HepG2 (cell line): ENCODE results near the gene LRSAM1. TPM values are rescaled to one million over a fixed set of nuclear protein-coding genes. Genes with fewer than 3 reads are reported as not detected.
A peak's percentile ranks its signal among the peaks of the same experiment; 100 is the strongest.

Experiments
- CHCHD3 ChIP-seq: sonication (generic); formaldehyde crosslinking; IDR thresholded peaks from 2 replicates; pipeline ENCODE4 v1.8.0; 2022; ENCODE audit warnings: mild to moderate bottlenecking, missing genetic modification reagents, moderate library complexity
- FOXA1 ChIP-seq, 2 experiments: fragments of 450-650 bp in 1 of 2; sonication (generic) in 1 of 2; formaldehyde crosslinking in 1 of 2; IDR thresholded peaks; 2 replicates each; pipeline versions ENCODE4 v1.4.0 to v1.6.1; 2016 to 2020; ENCODE audit warnings: missing genetic modification reagents in 1 of 2
- FOXP1 ChIP-seq, 2 experiments: fragments of 450-650 bp in 1 of 2; IDR thresholded peaks; 2 replicates each; pipeline ENCODE4 v1.6.1; 2017 to 2018; ENCODE audit warnings: antibody characterized with exemption in 1 of 2
- JDP2 ChIP-seq: sonication (generic); formaldehyde crosslinking; IDR thresholded peaks from 2 replicates; pipeline ENCODE4 v1.8.1; 2022; ENCODE audit warnings: missing genetic modification reagents, borderline replicate concordance
- KLF12 ChIP-seq: sonication (generic); formaldehyde crosslinking; IDR thresholded peaks from 2 replicates; pipeline ENCODE4 v1.4.0; 2020; ENCODE audit warnings: missing genetic modification reagents, borderline replicate concordance
- NAIF1 ChIP-seq: sonication (generic); formaldehyde crosslinking; IDR thresholded peaks from 2 replicates; pipeline ENCODE4 v1.5.0; 2020; ENCODE audit warnings: mild to moderate bottlenecking, missing genetic modification reagents, borderline replicate concordance
- SIN3B ChIP-seq: fragments of 150-350 bp; IDR thresholded peaks from 2 replicates; pipeline ENCODE4 v1.6.1; 2014; ENCODE audit warnings: low read length
- TEAD2 ChIP-seq: sonication (generic); formaldehyde crosslinking; IDR thresholded peaks from 2 replicates; pipeline ENCODE4 v1.9.0; 2021; ENCODE audit warnings: missing genetic modification reagents
- ZNF138 ChIP-seq: sonication (generic); formaldehyde crosslinking; IDR thresholded peaks from 2 replicates; pipeline ENCODE4 v1.5.0; 2020; ENCODE audit warnings: mild to moderate bottlenecking, low read depth, missing genetic modification reagents
- ZNF142 ChIP-seq: sonication (generic); formaldehyde crosslinking; IDR thresholded peaks from 2 replicates; pipeline ENCODE4 v1.4.0; 2020; ENCODE audit warnings: missing genetic modification reagents
- ZNF30 ChIP-seq: sonication (generic); formaldehyde crosslinking; IDR thresholded peaks from 2 replicates; pipeline ENCODE4 v1.5.0; 2020; ENCODE audit warnings: mild to moderate bottlenecking, missing genetic modification reagents
- ZNF329 ChIP-seq: sonication (generic); formaldehyde crosslinking; IDR thresholded peaks from 2 replicates; pipeline ENCODE4 v1.9.0; 2021; ENCODE audit warnings: low read depth, mild to moderate bottlenecking, missing genetic modification reagents
- polyA plus RNA-seq, 8 experiments: library from polyadenylated mRNA; depleted of rRNA in 3 of 8; stranded (reverse) in 7 of 8; unstranded in 1 of 8; fragments of >200 nt; fragmentation: Illumina TruSeq in 4 of 8; extraction: Trizol in 4 of 8; gene quantifications; 2 replicates each; pipeline versions ENCODE4 v1.2.1 to v1.2.3, GENCODE V29; 2011 to 2016; ENCODE audit warnings: low read depth in 4 of 8, missing spikeins in 1 of 8, mixed read lengths in 1 of 8; ENCODE audit not compliant: insufficient read depth in 1 of 8
- total RNA-seq, 5 experiments: library from RNA; depleted of rRNA; stranded (reverse); fragments of >200 nt; fragmentation: Illumina TruSeq; extraction: Trizol; gene quantifications; 2 replicates each; pipeline ENCODE4 v1.2.3, GENCODE V29; 2016; ENCODE audit warnings: low read depth in 1 of 5
- TF ChIP-seq, protein P1 (sequence below), 2 experiments: sonication (generic) in 1 of 2; formaldehyde crosslinking in 1 of 2; IDR thresholded peaks; 2 replicates each; pipeline versions ENCODE4 v1.6.1 to v1.9.0; 2014 to 2022; ENCODE audit warnings: antibody characterized with exemption in 1 of 2, borderline replicate concordance in 1 of 2, inconsistent platforms in 1 of 2, low read depth in 1 of 2, missing genetic modification reagents in 1 of 2
- TF ChIP-seq, protein P2 (sequence below): sonication (generic); formaldehyde crosslinking; IDR thresholded peaks from 2 replicates; pipeline ENCODE4 v1.4.0; 2020; ENCODE audit warnings: missing genetic modification reagents

Gene LRSAM1
- total and polyA plus RNA-seq, 2 of the 13 experiments (the other 11 are each of a cell fraction or from before 2014, with no cell fraction given): 8.7 to 10.2 TPM

GRCh38 chr9:127423934-127424675, 27.2 kb upstream of the LRSAM1 start, which contains the start of gene ZNF79 (continued):
- TF ChIP-seq FOXP1 (IDR thresholded peaks at IDR 0.05) (no peak), FOXP1 (CRISPR knock-in tag; IDR thresholded peaks at IDR 0.05) (no peak), JDP2 (CRISPR knock-in tag) (no peak), ZNF138 (CRISPR knock-in tag) (no peak), KLF12 (CRISPR knock-in tag) (no peak), ZNF30 (CRISPR knock-in tag) (no peak), ZNF142 (CRISPR knock-in tag) (no peak), SIN3B (no peak; the same call in 1 of the 2 replicates), FOXA1 (IDR thresholded peaks at IDR 0.05) (no peak), FOXA1 (CRISPR knock-in tag; IDR thresholded peaks at IDR 0.05) (no peak), ZNF329 (no peak), TEAD2 (CRISPR knock-in tag) (no peak), NAIF1 (peak; percentile 85; the same call in 1 of the 2 replicates), CHCHD3 (CRISPR knock-in tag) (no peak)
- TF ChIP-seq, protein P1, sequence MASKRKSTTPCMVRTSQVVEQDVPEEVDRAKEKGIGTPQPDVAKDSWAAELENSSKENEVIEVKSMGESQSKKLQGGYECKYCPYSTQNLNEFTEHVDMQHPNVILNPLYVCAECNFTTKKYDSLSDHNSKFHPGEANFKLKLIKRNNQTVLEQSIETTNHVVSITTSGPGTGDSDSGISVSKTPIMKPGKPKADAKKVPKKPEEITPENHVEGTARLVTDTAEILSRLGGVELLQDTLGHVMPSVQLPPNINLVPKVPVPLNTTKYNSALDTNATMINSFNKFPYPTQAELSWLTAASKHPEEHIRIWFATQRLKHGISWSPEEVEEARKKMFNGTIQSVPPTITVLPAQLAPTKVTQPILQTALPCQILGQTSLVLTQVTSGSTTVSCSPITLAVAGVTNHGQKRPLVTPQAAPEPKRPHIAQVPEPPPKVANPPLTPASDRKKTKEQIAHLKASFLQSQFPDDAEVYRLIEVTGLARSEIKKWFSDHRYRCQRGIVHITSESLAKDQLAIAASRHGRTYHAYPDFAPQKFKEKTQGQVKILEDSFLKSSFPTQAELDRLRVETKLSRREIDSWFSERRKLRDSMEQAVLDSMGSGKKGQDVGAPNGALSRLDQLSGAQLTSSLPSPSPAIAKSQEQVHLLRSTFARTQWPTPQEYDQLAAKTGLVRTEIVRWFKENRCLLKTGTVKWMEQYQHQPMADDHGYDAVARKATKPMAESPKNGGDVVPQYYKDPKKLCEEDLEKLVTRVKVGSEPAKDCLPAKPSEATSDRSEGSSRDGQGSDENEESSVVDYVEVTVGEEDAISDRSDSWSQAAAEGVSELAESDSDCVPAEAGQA (IDR thresholded peaks at IDR 0.05; ENCODE audit: low read depth): peak; percentile 74; the same call in 1 of the 2 replicates
- TF ChIP-seq, protein P1 (CRISPR knock-in tag; IDR thresholded peaks at IDR 0.05; ENCODE audit: borderline replicate concordance): no peak
- TF ChIP-seq, protein P2, sequence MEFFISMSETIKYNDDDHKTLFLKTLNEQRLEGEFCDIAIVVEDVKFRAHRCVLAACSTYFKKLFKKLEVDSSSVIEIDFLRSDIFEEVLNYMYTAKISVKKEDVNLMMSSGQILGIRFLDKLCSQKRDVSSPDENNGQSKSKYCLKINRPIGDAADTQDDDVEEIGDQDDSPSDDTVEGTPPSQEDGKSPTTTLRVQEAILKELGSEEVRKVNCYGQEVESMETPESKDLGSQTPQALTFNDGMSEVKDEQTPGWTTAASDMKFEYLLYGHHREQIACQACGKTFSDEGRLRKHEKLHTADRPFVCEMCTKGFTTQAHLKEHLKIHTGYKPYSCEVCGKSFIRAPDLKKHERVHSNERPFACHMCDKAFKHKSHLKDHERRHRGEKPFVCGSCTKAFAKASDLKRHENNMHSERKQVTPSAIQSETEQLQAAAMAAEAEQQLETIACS (CRISPR knock-in tag): no peak
